NT2/D1 (cell line): ENCODE data around the gene AIF1L.
"Not testable (repeated sequence)": the region's sequence is repeated elsewhere in the genome, so short reads cannot be mapped to it uniquely, and the experiment has no call there.

ENCODE experiments used
- DNase-seq: peaks from one replicate; pipeline ENCODE4 v3.0.0-alpha.2; 2011; ENCODE audit warnings: low read depth, low spot score
- H3K27me3 ChIP-seq: 2 replicates; pipeline ENCODE4 v1.6.0; 2011; ENCODE audit warnings: mild to moderate bottlenecking; ENCODE audit not compliant: insufficient read length, insufficient read depth
- H3K36me3 ChIP-seq: 2 replicates; pipeline ENCODE4 v1.6.1; 2011; ENCODE audit warnings: mild to moderate bottlenecking, low read length, mixed read lengths; ENCODE audit not compliant: insufficient read depth, insufficient read length
- H3K4me1 ChIP-seq: 2 replicates; pipeline ENCODE4 v1.5.1; 2011; ENCODE audit not compliant: insufficient read depth, insufficient read length
- H3K4me3 ChIP-seq: 2 replicates; pipeline ENCODE4 v1.5.1; 2011; ENCODE audit warnings: low read depth; ENCODE audit not compliant: insufficient read length
- H3K9ac ChIP-seq: 2 replicates; pipeline ENCODE4 v1.6.0; 2011; ENCODE audit warnings: low read depth; ENCODE audit not compliant: insufficient read length
- H3K9me3 ChIP-seq: 2 replicates; pipeline ENCODE4 v1.5.1; 2011; ENCODE audit warnings: mild to moderate bottlenecking, low read length; ENCODE audit not compliant: insufficient read depth
- SUZ12 ChIP-seq: IDR thresholded peaks from 2 replicates; pipeline ENCODE4 v1.6.1; 2011; ENCODE audit not compliant: insufficient read length, insufficient read depth; ENCODE audit errors: extremely low read depth
- YY1 ChIP-seq: IDR thresholded peaks from 2 replicates; pipeline ENCODE4 v1.6.1; 2011; ENCODE audit not compliant: insufficient read length, insufficient read depth
- ZNF274 ChIP-seq: IDR thresholded peaks from 2 replicates; pipeline ENCODE4 v1.6.1; 2011; ENCODE audit warnings: mild to moderate bottlenecking, low read depth, low read length

AIF1L gene

DNA sequence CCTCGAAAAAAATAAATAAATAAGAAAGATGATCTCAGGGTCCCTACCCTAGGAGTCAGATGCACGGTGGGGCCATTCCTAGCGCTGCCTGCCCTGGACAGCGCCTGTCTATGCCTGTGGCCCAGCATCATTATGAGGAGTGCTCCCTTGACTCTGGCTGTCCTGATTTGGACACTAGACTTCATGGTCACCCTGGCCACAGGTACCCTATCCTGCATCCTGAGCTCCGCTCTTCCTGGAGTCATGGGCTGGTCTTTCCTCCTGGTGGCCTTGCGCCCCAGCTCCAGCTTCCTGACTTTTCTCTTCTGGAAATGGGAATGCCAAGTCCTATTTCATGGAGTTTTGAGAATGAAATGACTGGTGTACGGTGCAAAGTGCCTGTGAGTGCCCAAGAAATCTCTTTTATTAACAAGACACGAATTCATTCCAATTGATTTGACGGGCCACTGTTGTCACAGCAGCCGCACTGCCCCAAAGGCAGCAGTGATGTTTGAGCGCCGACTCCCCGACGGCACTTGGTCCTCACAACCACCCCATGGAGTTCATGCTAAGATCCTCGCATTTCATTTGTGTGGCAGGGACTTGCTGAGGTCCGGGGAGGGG lies 564 bp upstream of the AIF1L start:
- peak overlapping the region; percentile 44 for H3K9ac ChIP-seq
- DNase-seq: no peak

DNA sequence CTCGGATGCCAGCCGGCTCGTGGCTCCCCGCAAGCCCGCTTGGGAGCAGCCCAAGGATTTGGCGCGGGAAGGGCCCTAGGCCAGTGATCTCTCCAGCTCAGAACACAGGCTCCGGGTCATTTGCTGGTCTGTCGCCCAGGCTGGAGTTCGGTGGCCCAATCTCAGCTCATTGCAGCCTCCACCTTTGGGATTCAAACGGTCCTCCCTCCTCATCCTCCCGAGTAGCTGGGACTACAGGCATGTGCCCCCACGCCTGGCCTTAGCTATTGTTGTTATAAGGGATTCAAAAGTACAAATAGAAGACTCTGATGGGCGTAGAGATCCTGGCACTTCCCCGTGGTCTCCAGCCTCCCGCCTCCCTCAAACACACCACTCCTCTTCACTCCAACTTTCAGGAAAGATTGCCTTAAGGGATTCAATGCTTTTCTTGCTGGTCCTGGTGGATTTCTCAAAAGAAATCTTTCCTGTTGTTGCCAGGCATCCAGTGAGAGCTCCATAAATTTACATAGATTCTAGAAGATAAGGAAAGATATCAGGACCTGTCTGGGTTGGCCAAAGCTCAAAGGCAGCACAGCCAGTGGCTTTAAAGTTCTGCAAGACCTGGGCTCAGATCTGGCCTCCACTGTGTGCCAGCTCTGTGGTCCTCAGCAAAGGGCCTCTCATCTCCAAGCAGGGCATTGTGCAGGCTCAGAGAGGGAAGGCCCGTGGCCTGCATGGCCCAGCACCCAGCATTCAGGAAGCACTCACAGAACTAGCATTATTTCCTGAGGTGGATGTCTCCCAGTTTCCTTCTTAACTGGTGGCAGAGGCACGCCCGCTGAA lies 1.0 kb downstream of the AIF1L start:
- H3K9me3 ChIP-seq: no peaks in the 10 kb centered on the region
- H3K4me3 ChIP-seq: peak overlapping the region; percentile 89
- no peak for DNase-seq
- H3K36me3 ChIP-seq: peaks cover 28% of the 10 kb centered on the region
- TF ChIP-seq ZNF274 (no peak), YY1 (no peak), SUZ12 (no peak)
- peak overlapping the region; percentile 97 for H3K9ac ChIP-seq
- peaks cover 46% of the 10 kb centered on the region for H3K4me1 ChIP-seq
- no peaks in the 10 kb centered on the region for H3K27me3 ChIP-seq

More for the DNA sequence above, 564 bp upstream of the AIF1L start:
- H3K4me3 ChIP-seq: peak overlapping the region; percentile 22
- H3K36me3 ChIP-seq: peaks cover 16% of the 10 kb centered on the region
- no peaks in the 10 kb centered on the region for H3K9me3 ChIP-seq
- no peaks in the 10 kb centered on the region for H3K27me3 ChIP-seq
- TF ChIP-seq YY1 (no peak), SUZ12 (no peak), ZNF274 (no peak)
- peaks cover 50% of the 10 kb centered on the region for H3K4me1 ChIP-seq

- Histone ChIP-seq H3K9ac (peak overlapping the region; percentile 97), H3K27me3 (no peaks in the 10 kb centered on the region), H3K36me3 (peaks cover 33% of the 10 kb centered on the region), H3K9me3 (no peaks in the 10 kb centered on the region), H3K4me3 (peak overlapping the region; percentile 89), H3K4me1 (peaks cover 45% of the 10 kb centered on the region)
- DNase-seq: no peak
- TF ChIP-seq YY1 (no peak), SUZ12 (no peak), ZNF274 (no peak)
These were observed 1.6 kb downstream of the AIF1L start for GRCh38 chr9:131097948-131098278.

DNA sequence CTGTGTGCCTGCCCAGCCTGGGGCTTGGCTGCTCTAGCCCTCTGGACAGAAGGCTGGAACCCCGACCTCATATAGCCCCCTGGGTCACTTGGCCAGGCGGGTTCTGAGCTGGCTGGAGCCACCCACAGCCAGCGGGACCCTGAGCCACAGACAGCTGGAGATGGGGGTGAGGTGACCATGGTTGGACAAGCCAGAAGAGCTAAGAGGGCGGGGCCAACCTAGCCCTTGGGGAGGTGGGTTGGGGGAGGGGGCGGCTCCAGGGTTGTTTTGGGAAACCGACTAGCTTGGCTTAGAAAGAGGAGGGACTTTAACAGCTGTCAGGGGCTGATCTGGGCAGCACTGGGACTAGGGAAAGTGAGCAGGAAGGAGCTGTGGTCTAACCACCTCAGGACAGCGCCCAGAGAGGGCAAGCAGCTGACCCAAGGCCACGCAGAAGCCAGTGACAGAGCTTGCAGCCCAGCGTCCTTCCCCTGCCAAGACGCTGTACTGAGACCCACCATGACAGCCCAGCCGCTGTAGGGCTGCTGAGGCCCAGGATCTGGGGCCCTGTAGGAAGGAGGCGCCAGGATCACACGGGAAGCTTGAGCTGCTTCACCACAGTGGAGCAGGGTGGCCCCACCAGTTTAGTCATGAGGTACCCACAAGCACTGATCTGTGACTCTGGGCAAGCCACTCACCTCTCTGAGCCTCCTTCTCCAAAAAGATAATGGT lies 2.2 kb downstream of the AIF1L start:
- peak overlapping the region; percentile 97 for H3K9ac ChIP-seq
- H3K36me3 ChIP-seq: peaks cover 40% of the 10 kb centered on the region
- peaks cover 47% of the 10 kb centered on the region for H3K4me1 ChIP-seq

GRCh38 chr9:131099102-131099606 lies 2.8 kb downstream of the AIF1L start:
- H3K36me3 ChIP-seq: peaks cover 46% of the 10 kb centered on the region
- TF ChIP-seq YY1 (no peak), SUZ12 (no peak), ZNF274 (no peak)
- H3K9ac ChIP-seq: peak overlapping the region; percentile 54
- no peak for DNase-seq
- peaks cover 52% of the 10 kb centered on the region for H3K4me1 ChIP-seq
- no peaks in the 10 kb centered on the region for H3K9me3 ChIP-seq
- H3K4me3 ChIP-seq: no peak overlapping the region
- no peaks in the 10 kb centered on the region for H3K27me3 ChIP-seq

More for the DNA sequence above, 2.2 kb downstream of the AIF1L start:
- no peaks in the 10 kb centered on the region for H3K27me3 ChIP-seq
- H3K9me3 ChIP-seq: no peaks in the 10 kb centered on the region
- no peak for DNase-seq
- no peak for TF ChIP-seq SUZ12
- no peak for TF ChIP-seq ZNF274
- no peak for TF ChIP-seq YY1
- no peak overlapping the region for H3K4me3 ChIP-seq

DNA sequence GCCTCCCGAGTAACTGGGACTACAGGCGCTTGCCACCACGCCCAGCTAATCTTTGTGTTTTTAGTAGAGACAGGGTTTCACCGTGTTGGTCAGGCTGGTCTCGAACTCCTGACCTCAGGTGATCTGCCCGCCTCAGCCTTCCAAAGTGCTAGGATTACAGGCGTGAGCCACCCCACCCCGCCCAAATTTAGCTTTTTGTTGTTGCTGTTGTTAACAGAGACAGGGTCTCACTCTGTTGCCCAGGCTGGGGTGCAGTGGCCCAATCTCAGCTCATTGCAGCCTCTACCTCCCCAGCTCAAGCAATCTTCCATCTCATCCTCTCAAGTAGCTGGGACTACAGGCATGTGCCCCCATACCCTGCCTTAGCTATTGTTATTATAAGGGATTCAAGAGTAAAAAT lies 3.5 kb downstream of the AIF1L start:
- H3K4me3 ChIP-seq, H3K9me3 ChIP-seq, DNase-seq, H3K27me3 ChIP-seq, H3K9ac ChIP-seq: not testable (repeated sequence)
- H3K36me3 ChIP-seq: peaks cover 49% of the 10 kb centered on the region
- H3K4me1 ChIP-seq: peaks cover 48% of the 10 kb centered on the region

- Histone ChIP-seq H3K36me3 (peaks cover 55% of the 10 kb centered on the region), H3K27me3 (no peaks in the 10 kb centered on the region), H3K9me3 (no peaks in the 10 kb centered on the region), H3K9ac (peak overlapping the region; percentile 61), H3K4me1 (peaks cover 44% of the 10 kb centered on the region), H3K4me3 (no peak overlapping the region)
- no peak for DNase-seq
- TF ChIP-seq YY1: no peak
- TF ChIP-seq SUZ12: no peak
- TF ChIP-seq ZNF274: no peak
These were observed 4.1 kb downstream of the AIF1L start for GRCh38 chr9:131100445-131100844.
